ENCODE results near the gene MFSD6. TPM values are rescaled to one million over a fixed set of nuclear protein-coding genes. Genes with fewer than 3 reads are reported as not detected.

Gene MFSD6
- total RNA-seq, 4 donors from 2014 or later = 40.4 to 184 (median 119) TPM

GRCh38 chr2:190497428-190497827 lies 89.3 kb downstream of the MFSD6 start:
- no peak for DNase-seq
- Histone ChIP-seq H3K4me3 (no peak overlapping the region), H3K36me3 (peaks cover 0 to 31% (median 0%) of the 10 kb centered on the region in 3 donors), H3K27ac (no peak overlapping the region), H3K4me1 (no peaks in the 10 kb centered on the region), H3K9me3 (no peaks in the 10 kb centered on the region), H3K27me3 (no peaks in the 10 kb centered on the region)
- no peak for TF ChIP-seq CTCF (IDR thresholded peaks at IDR 0.05)

- DNase-seq = no peak
- no peaks in the 10 kb centered on the region for H3K4me1 ChIP-seq
- no peaks in the 10 kb centered on the region for H3K27me3 ChIP-seq
- no peak overlapping the region for H3K4me3 ChIP-seq
- peaks cover 0 to 36% (median 0%) of the 10 kb centered on the region in 3 donors for H3K36me3 ChIP-seq
- no peak for TF ChIP-seq POLR2A (IDR thresholded peaks at IDR 0.05)
- TF ChIP-seq CTCF (IDR thresholded peaks at IDR 0.05) = no peak
- no peaks in the 10 kb centered on the region for H3K9me3 ChIP-seq
- no peak overlapping the region for H3K27ac ChIP-seq
Observed at GRCh38 chr2:190499273-190499672, 91.1 kb downstream of the MFSD6 start.

- Histone ChIP-seq H3K4me1 (no peaks in the 10 kb centered on the region), H3K36me3 (peaks cover 0 to 44% (median 0%) of the 10 kb centered on the region in 3 donors), H3K27me3 (no peaks in the 10 kb centered on the region), H3K4me3 (no peak overlapping the region), H3K27ac (no peak overlapping the region), H3K9me3 (no peaks in the 10 kb centered on the region)
- DNase-seq = no peak
- TF ChIP-seq POLR2A (IDR thresholded peaks at IDR 0.05) = no peak
- TF ChIP-seq CTCF (IDR thresholded peaks at IDR 0.05) = no peak
Observed at GRCh38 chr2:190500054-190500502, 91.9 kb downstream of the MFSD6 start.

- Histone ChIP-seq H3K4me3 (no peak overlapping the region), H3K36me3 (peaks cover 0 to 48% (median 0%) of the 10 kb centered on the region in 3 donors), H3K27me3 (no peaks in the 10 kb centered on the region), H3K9me3 (no peaks in the 10 kb centered on the region), H3K27ac (no peak overlapping the region), H3K4me1 (no peaks in the 10 kb centered on the region)
- no peak for DNase-seq
- TF ChIP-seq CTCF (IDR thresholded peaks at IDR 0.05) = no peak
- no peak for TF ChIP-seq POLR2A (IDR thresholded peaks at IDR 0.05)
Observed at GRCh38 chr2:190501231-190501630, 93.1 kb downstream of the MFSD6 start.

GRCh38 chr2:190501702-190502407 lies 93.7 kb downstream of the MFSD6 start:
- Histone ChIP-seq H3K36me3 (peaks cover 0 to 48% (median 0%) of the 10 kb centered on the region in 3 donors), H3K27ac (no peak overlapping the region), H3K4me3 (no peak overlapping the region), H3K4me1 (no peaks in the 10 kb centered on the region), H3K27me3 (no peaks in the 10 kb centered on the region), H3K9me3 (no peaks in the 10 kb centered on the region)
- no peak for DNase-seq
- TF ChIP-seq POLR2A (IDR thresholded peaks at IDR 0.05) (no peak), CTCF (IDR thresholded peaks at IDR 0.05) (no peak)

All from Peyer's patch (tissue), 4 donors.